Glutamatergic neuron (in vitro differentiated cells): ENCODE results near the gene LRRC2. TPM values are rescaled to one million over a fixed set of nuclear protein-coding genes. Genes with fewer than 3 reads are reported as not detected.
A peak's percentile ranks its signal among the peaks of the same experiment; 100 is the strongest.

Experiments
- DNase-seq: peaks from one replicate; pipeline ENCODE4 v3.0.0; 2022
- H3K27ac Mint-ChIP-seq: one replicate; pipeline ENCODE4 v1.8.0; 2020; ENCODE audit warnings: mild to moderate bottlenecking, mixed read lengths, inconsistent platforms; ENCODE audit not compliant: unreplicated experiment
- H3K27me3 Mint-ChIP-seq: one replicate; pipeline ENCODE4 v1.8.0; 2020; ENCODE audit warnings: mild to moderate bottlenecking, moderate library complexity, mixed read lengths, inconsistent platforms; ENCODE audit not compliant: unreplicated experiment
- H3K36me3 Mint-ChIP-seq: one replicate; pipeline ENCODE4 v1.8.0; 2020; ENCODE audit warnings: mild to moderate bottlenecking, mixed read lengths, inconsistent platforms; ENCODE audit not compliant: unreplicated experiment
- H3K4me1 Mint-ChIP-seq: one replicate; pipeline ENCODE4 v1.8.0; 2020; ENCODE audit warnings: mild to moderate bottlenecking, low read depth, mixed read lengths, inconsistent platforms; ENCODE audit not compliant: unreplicated experiment
- H3K4me3 Mint-ChIP-seq: one replicate; pipeline ENCODE4 v1.8.0; 2020; ENCODE audit warnings: mild to moderate bottlenecking, mixed read lengths, inconsistent platforms; ENCODE audit not compliant: unreplicated experiment
- H3K9me3 Mint-ChIP-seq: one replicate; pipeline ENCODE4 v1.8.0; 2020; ENCODE audit warnings: mild to moderate bottlenecking, moderate library complexity, mixed read lengths, inconsistent platforms; ENCODE audit not compliant: unreplicated experiment
- CTCF ChIP-seq: fragments of 200-600 bp; sonication (generic); IDR thresholded peaks from one replicate; pipeline ENCODE4 v1.5.0; 2021; ENCODE audit not compliant: partially characterized antibody, unreplicated experiment
- total RNA-seq: library from RNA; stranded (reverse); fragmentation: NEBNext Ultra II Directional; extraction: Animal tissue kit (Norgen Biotek cat#: 25700); gene quantifications from one replicate; pipeline ENCODE4 v1.2.1, GENCODE V29; 2021; ENCODE audit not compliant: unreplicated experiment

The LRRC2 gene
- total RNA-seq, 1 donor from 2014 or later, result not detected

DNA sequence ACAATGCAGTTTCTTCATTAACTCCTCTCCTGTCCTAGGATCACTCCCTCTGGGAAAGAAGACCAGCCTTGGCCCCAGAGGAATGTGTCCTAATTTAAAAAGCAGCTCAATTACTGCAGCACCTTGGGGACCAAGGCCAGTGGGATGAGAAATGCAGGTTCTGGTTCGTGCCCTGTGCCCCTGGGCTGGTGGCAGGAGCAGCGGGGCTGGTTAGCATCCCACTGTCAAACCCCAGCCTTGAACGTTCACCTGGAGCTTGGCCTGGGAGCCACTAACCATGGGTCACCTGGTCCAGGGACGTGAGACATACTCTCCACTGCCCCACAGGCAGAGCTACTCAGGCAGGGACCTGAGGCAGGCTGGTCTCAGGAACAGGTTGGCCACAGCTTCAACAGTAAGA lies 76.7 kb downstream of the LRRC2 start:
- H3K4me1 Mint-ChIP-seq, result peaks cover 2% of the 10 kb centered on the region
- TF ChIP-seq CTCF, result no peak
- H3K27me3 Mint-ChIP-seq, result peaks cover 7% of the 10 kb centered on the region
- H3K36me3 Mint-ChIP-seq, result peaks cover 6% of the 10 kb centered on the region
- no peak overlapping the region for H3K27ac Mint-ChIP-seq
- DNase-seq, result no peak
- H3K9me3 Mint-ChIP-seq, result peaks cover 7% of the 10 kb centered on the region
- H3K4me3 Mint-ChIP-seq, result no peak overlapping the region

- Mint-ChIP-seq H3K27ac (no peak overlapping the region), H3K4me1 (peaks cover 2% of the 10 kb centered on the region), H3K36me3 (peaks cover 6% of the 10 kb centered on the region), H3K9me3 (peaks cover 7% of the 10 kb centered on the region), H3K27me3 (peaks cover 7% of the 10 kb centered on the region), H3K4me3 (no peak overlapping the region)
- DNase-seq, result peak; percentile 95
- TF ChIP-seq CTCF, result peak; percentile 82
Measured at GRCh38 chr3:46488735-46489361, 77.3 kb downstream of the LRRC2 start.

GRCh38 chr3:46485779-46486175 lies 80.3 kb downstream of the LRRC2 start:
- TF ChIP-seq CTCF, result no peak
- Mint-ChIP-seq H3K4me1 (peaks cover 2% of the 10 kb centered on the region), H3K9me3 (no peaks in the 10 kb centered on the region), H3K27ac (no peak overlapping the region), H3K27me3 (no peaks in the 10 kb centered on the region), H3K4me3 (no peak overlapping the region), H3K36me3 (peaks cover 6% of the 10 kb centered on the region)
- DNase-seq, result no peak

GRCh38 chr3:46484911-46485778 lies 81.0 kb downstream of the LRRC2 start:
- no peak overlapping the region for H3K27ac Mint-ChIP-seq
- TF ChIP-seq CTCF, result no peak
- no peak overlapping the region for H3K4me3 Mint-ChIP-seq
- no peaks in the 10 kb centered on the region for H3K9me3 Mint-ChIP-seq
- peak; percentile 53 for DNase-seq
- H3K4me1 Mint-ChIP-seq, result peaks cover 2% of the 10 kb centered on the region
- H3K36me3 Mint-ChIP-seq, result peaks cover 6% of the 10 kb centered on the region
- no peaks in the 10 kb centered on the region for H3K27me3 Mint-ChIP-seq

DNA sequence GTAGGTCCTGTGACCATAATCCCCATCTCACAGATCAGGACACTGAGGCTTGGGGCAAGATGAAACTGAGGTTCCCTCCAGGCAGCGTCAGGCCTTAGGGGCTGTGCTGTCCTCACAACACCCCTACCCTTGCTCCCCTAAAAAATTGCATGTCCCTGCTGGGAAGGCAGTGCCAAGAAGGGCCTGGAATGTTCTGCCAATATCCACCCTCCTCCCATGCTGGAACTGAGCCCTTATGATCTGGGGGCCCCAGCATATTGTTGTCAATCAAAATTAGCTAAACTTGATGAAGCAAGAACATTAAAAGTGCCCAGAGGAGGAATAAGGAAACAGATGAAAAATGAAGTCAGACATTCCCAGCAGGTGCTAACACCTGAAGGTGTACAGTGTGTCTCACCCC lies 81.7 kb downstream of the LRRC2 start:
- Mint-ChIP-seq H3K27ac (no peak overlapping the region), H3K9me3 (no peaks in the 10 kb centered on the region), H3K4me1 (peaks cover 2% of the 10 kb centered on the region), H3K36me3 (peaks cover 6% of the 10 kb centered on the region), H3K4me3 (no peak overlapping the region), H3K27me3 (peaks cover 4% of the 10 kb centered on the region)
- no peak for TF ChIP-seq CTCF
- DNase-seq, result no peak
